Ishikawa (cell line): ENCODE measurements around the gene PPP1R9B.

Experiments used
- CEBPB ChIP-seq: IDR thresholded peaks from 2 replicates; pipeline ENCODE4 v1.6.1; 2012
- CREB1 ChIP-seq: IDR thresholded peaks from 2 replicates; pipeline ENCODE4 v1.6.1; 2012; ENCODE audit warnings: low read depth
- EGR1 ChIP-seq: IDR thresholded peaks from 2 replicates; pipeline ENCODE4 v1.6.1; 2012
- EP300 ChIP-seq: IDR thresholded peaks from 2 replicates; pipeline ENCODE4 v1.6.1; 2012; ENCODE audit warnings: borderline replicate concordance
- FOXM1 ChIP-seq: IDR thresholded peaks from 2 replicates; pipeline ENCODE4 v1.6.1; 2012; ENCODE audit warnings: low read depth, borderline replicate concordance
- MAX ChIP-seq: IDR thresholded peaks from 2 replicates; pipeline ENCODE4 v1.6.1; 2012
- NFIC ChIP-seq: IDR thresholded peaks from 2 replicates; pipeline ENCODE4 v1.6.1; 2012
- RAD21 ChIP-seq: IDR thresholded peaks from 2 replicates; pipeline ENCODE4 v1.6.1; 2012; ENCODE audit warnings: low read depth
- REST ChIP-seq: IDR thresholded peaks from 2 replicates; pipeline ENCODE4 v1.6.1; 2012; ENCODE audit warnings: low read depth, mild to moderate bottlenecking
- TAF1 ChIP-seq: IDR thresholded peaks from 2 replicates; pipeline ENCODE4 v1.6.1; 2012; ENCODE audit warnings: low read depth, mild to moderate bottlenecking
- TCF12 ChIP-seq: IDR thresholded peaks from 2 replicates; pipeline ENCODE4 v1.6.1; 2012; ENCODE audit warnings: low read depth
- TEAD4 ChIP-seq: IDR thresholded peaks from 2 replicates; pipeline ENCODE4 v1.6.1; 2012
- YY1 ChIP-seq: IDR thresholded peaks from 2 replicates; pipeline ENCODE4 v1.6.1; 2012; ENCODE audit warnings: low read depth
- ZBTB7A ChIP-seq: IDR thresholded peaks from 2 replicates; pipeline ENCODE4 v1.6.1; 2012; ENCODE audit warnings: low read depth

- TF ChIP-seq YY1 = no peak
- no peak for TF ChIP-seq RAD21
- no peak for TF ChIP-seq EP300
- TF ChIP-seq CREB1 = no peak
- TF ChIP-seq REST = no peak
- TF ChIP-seq TAF1 = no peak
- TF ChIP-seq MAX = no peak
- TF ChIP-seq FOXM1 = no peak
- no peak for TF ChIP-seq NFIC
- no peak for TF ChIP-seq TEAD4
- no peak for TF ChIP-seq EGR1
- no peak for TF ChIP-seq TCF12
- no peak for TF ChIP-seq ZBTB7A
- no peak for TF ChIP-seq CEBPB
Observed at GRCh38 chr17:50130559-50131305, 19.7 kb downstream of the PPP1R9B start.
